HUES6 (cell line): ENCODE results near the gene PARD3B.
A peak's percentile ranks its signal among the peaks of the same experiment; 100 is the strongest.

ENCODE experiments used
- H3K27ac ChIP-seq: 2 replicates; pipeline ENCODE4 v1.7.0; 2013; ENCODE audit warnings: low read depth, mild to moderate bottlenecking, low read length, inconsistent platforms
- H3K27me3 ChIP-seq: 2 replicates; pipeline ENCODE4 v1.6.1; 2013; ENCODE audit warnings: low read length; ENCODE audit not compliant: control insufficient read depth, insufficient read depth
- H3K36me3 ChIP-seq: 2 replicates; pipeline ENCODE4 v1.6.1; 2013; ENCODE audit warnings: low read length; ENCODE audit not compliant: control insufficient read depth, insufficient read depth
- H3K4me1 ChIP-seq: 2 replicates; pipeline ENCODE4 v1.6.1; 2013; ENCODE audit warnings: low read length; ENCODE audit not compliant: control insufficient read depth, insufficient read depth
- H3K4me3 ChIP-seq: 2 replicates; pipeline ENCODE4 v1.5.1; 2013; ENCODE audit warnings: low read depth, low read length
- H3K9ac ChIP-seq: one replicate; pipeline ENCODE4 v1.6.1; 2013; ENCODE audit warnings: mild to moderate bottlenecking, low read length
- H3K9me3 ChIP-seq: 2 replicates; pipeline ENCODE4 v1.6.1; 2013; ENCODE audit warnings: low read depth, low read length; ENCODE audit not compliant: control insufficient read depth, insufficient read depth

PARD3B gene

DNA sequence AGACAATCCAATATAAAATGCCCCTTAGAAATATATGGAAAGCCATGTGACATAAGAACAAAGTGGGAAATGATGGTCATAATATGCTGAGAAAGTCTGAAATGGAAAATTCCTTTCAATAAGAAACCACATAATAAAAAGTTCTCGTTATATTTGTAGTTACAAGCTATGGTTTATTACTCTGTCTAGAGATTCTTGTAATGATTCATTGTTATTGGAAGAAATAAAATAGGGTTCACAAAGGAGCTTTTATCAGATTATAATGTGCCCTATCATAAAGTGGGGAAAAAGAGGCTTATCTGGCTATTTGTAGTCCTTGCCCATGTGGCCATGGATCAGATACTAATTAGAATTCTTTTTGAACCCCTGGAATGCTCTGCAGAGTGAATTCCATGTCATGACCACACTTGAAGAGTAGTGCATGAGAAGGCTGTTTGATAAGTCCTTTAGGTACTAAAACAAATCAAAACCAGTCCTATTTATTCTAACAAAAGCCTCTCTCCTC lies 716.3 kb downstream of the PARD3B start:
- H3K27ac ChIP-seq, result no peak overlapping the region
- H3K4me1 ChIP-seq, result peaks cover 5% of the 10 kb centered on the region; the same call in 1 of the 2 replicates
- H3K36me3 ChIP-seq, result no peaks in the 10 kb centered on the region
- no peaks in the 10 kb centered on the region for H3K9me3 ChIP-seq
- H3K4me3 ChIP-seq, result no peak overlapping the region
- H3K9ac ChIP-seq, result no peak overlapping the region
- H3K27me3 ChIP-seq, result no peaks in the 10 kb centered on the region

DNA sequence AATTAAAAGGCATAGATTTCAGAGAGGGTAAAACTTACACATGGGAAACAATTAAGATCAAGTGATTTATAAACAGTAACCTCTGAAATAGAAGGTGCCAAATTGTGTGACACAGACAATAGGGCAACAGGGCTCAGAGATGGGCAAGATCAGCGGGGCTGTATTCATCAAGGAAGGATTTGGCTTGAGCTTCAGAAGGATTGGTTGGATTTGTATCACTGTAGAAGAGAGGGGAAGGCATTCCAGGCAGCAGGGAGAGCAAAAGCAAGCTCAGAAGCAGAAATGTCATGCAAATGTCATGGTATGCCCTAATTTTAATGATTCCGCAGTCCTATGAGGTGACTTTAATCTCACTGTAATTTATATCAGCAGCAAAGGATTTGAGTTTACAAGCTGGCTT lies 722.0 kb downstream of the PARD3B start:
- Histone ChIP-seq H3K27me3 (no peaks in the 10 kb centered on the region), H3K36me3 (no peaks in the 10 kb centered on the region), H3K9me3 (no peaks in the 10 kb centered on the region), H3K9ac (no peak overlapping the region), H3K27ac (no peak overlapping the region), H3K4me1 (peaks cover 25% of the 10 kb centered on the region), H3K4me3 (no peak overlapping the region)

DNA sequence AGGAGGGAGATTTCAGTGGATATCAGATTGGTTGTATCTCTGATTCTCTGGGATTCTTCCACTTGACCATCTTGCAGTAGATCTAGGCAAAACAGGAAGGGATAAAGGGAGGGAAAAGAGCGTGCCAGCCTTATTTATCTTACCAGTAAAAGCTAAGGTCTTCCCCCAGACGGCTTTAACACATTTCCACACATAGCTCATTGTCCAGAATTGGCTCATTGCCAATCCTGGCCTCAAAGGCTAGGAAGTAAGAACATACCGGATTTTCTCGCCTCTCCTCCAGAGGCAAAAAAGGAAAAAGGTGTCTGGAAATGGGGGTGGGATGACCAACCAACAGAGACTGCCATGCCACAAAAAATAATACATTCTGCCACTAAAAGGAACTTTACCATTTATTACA lies 725.4 kb downstream of the PARD3B start:
- Histone ChIP-seq H3K4me3 (no peak overlapping the region), H3K4me1 (peaks cover 41% of the 10 kb centered on the region), H3K36me3 (no peaks in the 10 kb centered on the region), H3K27me3 (no peaks in the 10 kb centered on the region), H3K27ac (no peak overlapping the region), H3K9me3 (no peaks in the 10 kb centered on the region), H3K9ac (no peak overlapping the region)

DNA sequence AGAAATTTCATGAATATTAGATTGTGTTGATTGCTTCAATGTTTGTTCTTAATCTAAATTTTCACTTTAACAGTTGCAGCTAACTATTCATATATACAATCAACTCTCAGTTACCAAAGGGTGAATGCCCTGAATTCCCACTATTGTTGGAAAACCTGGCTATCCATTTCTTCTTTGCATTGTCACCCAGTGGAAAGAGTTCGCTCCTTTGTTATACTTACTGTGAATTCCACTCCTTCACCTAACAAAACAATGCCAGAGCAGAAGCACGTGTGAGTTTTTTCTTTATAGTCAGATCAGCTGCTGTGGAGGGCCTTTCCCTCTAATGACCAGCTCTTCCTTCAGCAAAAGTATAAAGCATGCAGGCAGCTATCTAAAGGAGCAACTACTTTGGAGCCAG lies 727.9 kb downstream of the PARD3B start:
- 0 out of 2 replicates have a peak overlapping the region, but pooled peaks have one; percentile 5 for H3K27ac ChIP-seq
- peaks cover 35% of the 10 kb centered on the region for H3K4me1 ChIP-seq
- H3K9ac ChIP-seq, result no peak overlapping the region
- no peak overlapping the region for H3K4me3 ChIP-seq
- no peaks in the 10 kb centered on the region for H3K36me3 ChIP-seq
- no peaks in the 10 kb centered on the region for H3K9me3 ChIP-seq
- H3K27me3 ChIP-seq, result no peaks in the 10 kb centered on the region

DNA sequence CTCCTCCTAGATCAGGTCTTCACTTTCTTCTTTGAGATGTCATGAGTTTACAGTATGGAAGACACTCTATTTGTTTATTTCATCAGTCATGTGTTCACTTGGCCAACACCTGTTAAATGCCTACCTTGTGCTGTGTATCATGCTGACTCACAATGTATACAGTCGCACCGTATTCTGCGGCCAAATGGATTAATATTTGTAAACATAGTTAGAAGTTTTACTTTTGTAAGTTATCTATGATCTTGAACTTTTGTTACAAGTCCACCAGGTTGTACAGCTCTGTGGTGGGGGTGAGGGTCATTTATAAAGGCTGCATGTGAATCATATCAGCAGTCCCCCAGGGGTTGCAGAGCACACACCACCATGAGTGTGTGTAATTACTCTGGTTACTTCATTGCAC lies 728.4 kb downstream of the PARD3B start:
- H3K9ac ChIP-seq, result no peak overlapping the region
- H3K4me1 ChIP-seq, result peaks cover 34% of the 10 kb centered on the region
- 0 out of 2 replicates have a peak overlapping the region, but pooled peaks have one; percentile 5 for H3K27ac ChIP-seq
- H3K27me3 ChIP-seq, result no peaks in the 10 kb centered on the region
- H3K36me3 ChIP-seq, result no peaks in the 10 kb centered on the region
- no peaks in the 10 kb centered on the region for H3K9me3 ChIP-seq
- H3K4me3 ChIP-seq, result no peak overlapping the region

DNA sequence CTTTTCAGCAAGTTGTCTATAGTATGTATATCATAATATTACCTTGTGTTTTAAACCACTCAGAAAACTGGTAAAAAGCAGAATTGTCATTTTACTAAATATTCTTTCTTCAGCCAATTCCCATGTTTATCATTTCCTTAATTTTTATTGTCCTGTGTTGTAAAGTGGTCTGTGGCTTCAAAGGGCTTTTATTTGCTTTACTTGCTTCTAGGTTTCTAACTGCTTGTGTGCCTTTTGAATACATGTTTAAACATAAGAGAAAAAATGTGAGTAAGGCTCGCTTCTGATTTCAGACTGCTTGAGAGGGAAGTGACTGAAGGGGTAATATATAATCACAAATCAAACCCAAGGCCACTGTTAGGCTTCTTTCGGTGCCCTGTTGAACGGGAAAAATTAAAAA lies 729.5 kb downstream of the PARD3B start:
- Histone ChIP-seq H3K4me3 (no peak overlapping the region), H3K4me1 (peaks cover 30% of the 10 kb centered on the region), H3K36me3 (no peaks in the 10 kb centered on the region), H3K27ac (no peak overlapping the region), H3K9me3 (no peaks in the 10 kb centered on the region), H3K27me3 (no peaks in the 10 kb centered on the region), H3K9ac (no peak overlapping the region)

DNA sequence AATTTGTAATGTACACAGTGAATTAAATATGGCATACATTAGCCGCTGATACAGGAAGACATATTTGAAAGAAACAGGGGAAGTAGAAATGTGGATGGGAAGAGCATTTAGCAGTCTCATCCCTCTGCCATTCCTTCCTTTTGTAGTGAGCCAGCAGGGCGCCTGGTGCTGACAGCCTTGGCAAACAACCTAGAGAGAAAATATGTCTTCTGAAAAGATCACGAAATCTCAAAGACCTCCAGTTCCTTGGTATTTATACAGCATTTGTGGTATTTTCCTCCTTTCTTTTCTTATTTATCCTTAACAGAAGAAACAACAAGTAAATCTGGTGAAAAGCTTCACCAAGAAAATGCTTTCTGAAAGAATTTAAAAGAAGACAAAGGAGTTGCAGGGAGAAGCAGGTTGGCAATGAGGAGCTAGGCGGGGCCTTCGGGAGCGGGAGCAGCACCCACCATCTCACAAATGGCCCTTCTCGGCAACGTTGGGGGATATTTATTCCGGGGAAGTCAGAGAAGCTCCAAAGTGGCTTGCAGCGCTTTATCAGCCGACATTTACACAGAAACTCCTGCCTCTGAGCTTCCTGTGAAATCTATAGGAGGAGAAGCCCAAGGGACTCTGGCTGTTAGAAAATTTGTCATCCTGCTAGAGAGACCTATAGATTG lies 731.0 kb downstream of the PARD3B start:
- Histone ChIP-seq H3K9me3 (no peaks in the 10 kb centered on the region), H3K4me3 (peak overlapping the region; percentile 17; the same call in 1 of the 2 replicates), H3K27me3 (no peaks in the 10 kb centered on the region), H3K4me1 (peaks cover 29% of the 10 kb centered on the region), H3K27ac (peak overlapping the region; percentile 82), H3K36me3 (no peaks in the 10 kb centered on the region), H3K9ac (peak overlapping the region; percentile 49)

DNA sequence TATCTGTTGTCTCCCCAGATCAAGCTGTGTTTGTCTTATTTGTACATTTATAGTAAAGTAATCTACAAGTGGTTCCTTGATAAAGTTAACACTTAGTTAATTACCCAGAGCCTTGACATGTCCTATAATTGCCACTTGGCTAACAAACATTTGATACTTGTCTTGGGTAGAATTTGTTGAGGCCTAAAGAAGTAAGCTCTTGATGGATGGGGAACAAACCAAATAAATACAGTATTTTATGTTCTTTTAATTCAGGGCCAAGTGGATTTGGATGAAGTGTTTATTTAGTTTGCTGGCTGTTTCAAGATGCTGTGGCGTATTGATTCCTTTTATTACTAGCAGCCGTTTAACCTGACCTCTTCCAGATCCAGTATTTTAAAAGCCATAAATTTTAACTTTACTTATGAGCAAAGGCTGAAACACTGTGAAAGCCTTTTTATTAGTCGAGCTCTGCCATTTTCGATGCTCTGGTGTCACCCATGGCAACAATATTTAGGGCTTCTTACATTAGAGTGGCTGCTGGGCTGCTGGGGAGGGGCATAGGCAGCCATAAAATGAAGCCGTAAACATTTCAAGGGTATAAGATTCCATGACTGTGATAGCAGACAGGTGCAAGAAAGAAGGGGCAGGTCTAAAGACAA lies 735.4 kb downstream of the PARD3B start:
- Histone ChIP-seq H3K4me1 (peaks cover 19% of the 10 kb centered on the region), H3K9ac (no peak overlapping the region), H3K9me3 (no peaks in the 10 kb centered on the region), H3K36me3 (no peaks in the 10 kb centered on the region), H3K27ac (no peak overlapping the region), H3K4me3 (no peak overlapping the region), H3K27me3 (no peaks in the 10 kb centered on the region)

DNA sequence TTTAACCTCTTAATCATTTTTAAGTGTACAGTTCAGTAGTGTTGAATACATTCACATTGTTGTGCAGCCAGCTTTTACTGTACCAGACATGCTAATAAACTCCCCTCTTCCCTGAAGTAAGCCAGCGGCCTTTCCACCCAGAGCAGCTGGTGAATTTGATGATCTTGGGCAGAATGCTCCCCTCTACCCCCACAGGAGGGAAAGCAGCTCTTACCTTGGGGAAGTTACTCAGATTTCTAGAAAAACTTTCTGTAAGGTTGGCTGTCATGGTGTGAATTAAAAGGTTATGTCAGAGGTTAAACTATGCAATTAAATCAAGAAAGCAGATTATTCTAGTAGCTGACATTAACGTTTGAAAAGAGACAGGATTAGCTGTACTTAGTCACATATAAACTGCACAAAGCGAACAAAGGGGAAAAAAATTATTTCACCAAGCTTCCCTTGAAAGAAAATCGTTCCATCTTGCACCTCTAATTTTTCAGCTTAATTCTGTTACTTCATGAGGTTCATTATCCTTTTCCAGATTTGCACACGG lies 738.5 kb downstream of the PARD3B start:
- H3K4me1 ChIP-seq, result peaks cover 5% of the 10 kb centered on the region
- H3K9me3 ChIP-seq, result no peaks in the 10 kb centered on the region
- no peak overlapping the region for H3K9ac ChIP-seq
- no peak overlapping the region for H3K4me3 ChIP-seq
- no peaks in the 10 kb centered on the region for H3K27me3 ChIP-seq
- no peaks in the 10 kb centered on the region for H3K36me3 ChIP-seq
- H3K27ac ChIP-seq, result no peak overlapping the region

DNA sequence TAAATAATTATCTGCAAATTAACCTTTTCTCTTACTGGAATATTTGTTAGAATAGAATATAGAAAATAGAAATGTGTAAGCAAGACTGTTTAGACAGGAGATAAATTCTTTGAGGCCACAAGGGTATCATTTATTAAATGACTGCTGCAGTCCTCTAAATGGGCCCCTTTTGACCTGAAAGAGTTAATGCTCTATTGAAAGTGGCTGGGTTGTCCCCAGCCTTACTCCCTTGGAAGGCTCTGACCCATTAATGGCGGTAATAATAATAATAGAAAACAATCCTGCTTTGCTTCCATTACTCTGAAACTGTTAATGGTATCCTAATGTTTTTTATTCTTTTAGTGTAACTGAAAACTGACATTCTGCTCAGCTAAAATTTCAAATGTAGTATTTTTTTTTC lies 739.1 kb downstream of the PARD3B start:
- no peaks in the 10 kb centered on the region for H3K36me3 ChIP-seq
- H3K9ac ChIP-seq, result no peak overlapping the region
- H3K4me1 ChIP-seq, result peaks cover 5% of the 10 kb centered on the region
- no peak overlapping the region for H3K4me3 ChIP-seq
- H3K27me3 ChIP-seq, result no peaks in the 10 kb centered on the region
- no peak overlapping the region for H3K27ac ChIP-seq
- H3K9me3 ChIP-seq, result no peaks in the 10 kb centered on the region

DNA sequence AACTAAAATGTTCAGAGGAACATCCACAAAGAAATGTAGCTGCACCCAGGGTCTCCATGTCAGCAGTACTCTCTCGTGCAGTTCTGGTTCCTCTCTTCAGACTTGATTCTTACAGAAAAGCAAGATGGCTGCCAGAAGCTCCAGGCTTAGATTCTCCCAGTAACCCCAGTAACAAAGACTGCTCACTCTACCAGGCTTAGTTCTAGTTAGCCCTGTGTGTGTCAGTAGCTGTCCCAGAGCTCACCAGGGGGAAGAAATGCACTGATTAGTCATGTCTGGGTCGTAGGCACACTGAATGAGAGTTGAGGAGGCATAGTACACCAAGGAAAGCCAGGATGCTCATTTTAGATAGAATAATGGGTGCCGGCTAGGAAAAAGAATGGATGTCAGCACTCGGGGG lies 742.0 kb downstream of the PARD3B start:
- Histone ChIP-seq H3K27ac (no peak overlapping the region), H3K27me3 (no peaks in the 10 kb centered on the region), H3K4me1 (peaks cover 10% of the 10 kb centered on the region), H3K36me3 (no peaks in the 10 kb centered on the region), H3K9ac (no peak overlapping the region), H3K4me3 (no peak overlapping the region), H3K9me3 (peaks cover 7% of the 10 kb centered on the region)
